ENCODE measurements around the gene PRLH. TPM values are rescaled to one million over a fixed set of nuclear protein-coding genes. Genes with fewer than 3 reads are reported as not detected.

Gene PRLH
- polyA plus RNA-seq, 2 of the 4 experiments (the other 2 are of a cell fraction) = not detected

GRCh38 chr2:237573721-237574415, 7.5 kb downstream of the PRLH start:
- TF ChIP-seq REST (IDR thresholded peaks at IDR 0.05) (no peak), JUNB (IDR thresholded peaks at IDR 0.05) (no peak), HMGXB4 (CRISPR knock-in tag; IDR thresholded peaks at IDR 0.05; ENCODE audit: borderline replicate concordance) (no peak), RARB (CRISPR knock-in tag; IDR thresholded peaks at IDR 0.05) (no peak), BCL3 (IDR thresholded peaks at IDR 0.05) (no peak), HES2 (IDR thresholded peaks at IDR 0.05) (no peak), HOXB5 (CRISPR knock-in tag; IDR thresholded peaks at IDR 0.05) (no peak), POLR2A (IDR thresholded peaks at IDR 0.05; ENCODE audit: low read length) (no peak), EP300 (IDR thresholded peaks at IDR 0.05) (no peak), FOSB (CRISPR knock-in tag; IDR thresholded peaks at IDR 0.05) (no peak), USF2 (IDR thresholded peaks at IDR 0.05) (no peak), CEBPB (IDR thresholded peaks at IDR 0.05) (no peak), ZNF302 (CRISPR knock-in tag; IDR thresholded peaks at IDR 0.05) (no peak), E2F6 (IDR thresholded peaks at IDR 0.05; ENCODE audit: borderline replicate concordance, low read depth) (no peak), RFX5 (IDR thresholded peaks at IDR 0.05) (no peak), MAX (IDR thresholded peaks at IDR 0.05) (no peak), ZSCAN20 (CRISPR knock-in tag; IDR thresholded peaks at IDR 0.05) (no peak), KDM5A (IDR thresholded peaks at IDR 0.05) (no peak)
- ATAC-seq (no peak), DNase-seq (ENCODE audit: low read depth in 1 of 2, low spot score in 1 of 2) (no peak), FAIRE-seq (no peak)
- H3K9me3 ChIP-seq = no peaks in the 10 kb centered on the region
- H3K4me1 ChIP-seq = peaks cover 10% of the 10 kb centered on the region; the same call in 2 of the 3 replicates
- CTCF ChIA-PET = interaction anchor here (1.6 to 5.5 kb wide), 14 partner anchors 10 to 488 kb away, joined by 3 to 146 read pairs (median 32); partner anchors contain the start of gene COPS8
- no peak overlapping the region for H3K4me3 ChIP-seq
- no peak overlapping the region for H3K4me2 ChIP-seq
- H3K27ac ChIP-seq = no peak overlapping the region
- POLR2A ChIA-PET = interaction anchor here (0.7 kb wide), 1 partner anchor 487 kb away, joined by 3 read pairs; no protein-coding TSS in a partner anchor
- 91% methylated on average over 8 of the region's 8 CpGs for WGBS (ENCODE audit: missing lambda C conversion rate)

Data from A549 (cell line).